ENCODE data around the gene SKA1. TPM values are rescaled to one million over a fixed set of nuclear protein-coding genes. Genes with fewer than 3 reads are reported as not detected.
"Not testable (repeated sequence)": the region's sequence is repeated elsewhere in the genome, so short reads cannot be mapped to it uniquely, and the experiment has no call there.

The SKA1 gene
- total RNA-seq, 2 experiments from 2014 or later, result 44.6 to 45.6 TPM

- POLR2A ChIA-PET, result no interaction called here
- H3K27ac Mint-ChIP-seq, result no peak overlapping the region
- H3K27me3 Mint-ChIP-seq, result peaks cover 29% of the 10 kb centered on the region
- H3K9me3 Mint-ChIP-seq, result peaks cover 7% of the 10 kb centered on the region
- H3K4me1 Mint-ChIP-seq, result no peaks in the 10 kb centered on the region
- CTCF ChIA-PET, result no interaction called here
- DNase-seq, result no peak
- H3K36me3 Mint-ChIP-seq (ENCODE audit: low read depth), result no peaks in the 10 kb centered on the region
- no peak overlapping the region for H3K4me3 Mint-ChIP-seq
Measured at GRCh38 chr18:50422286-50422898, 47.5 kb downstream of the SKA1 start.

DNA sequence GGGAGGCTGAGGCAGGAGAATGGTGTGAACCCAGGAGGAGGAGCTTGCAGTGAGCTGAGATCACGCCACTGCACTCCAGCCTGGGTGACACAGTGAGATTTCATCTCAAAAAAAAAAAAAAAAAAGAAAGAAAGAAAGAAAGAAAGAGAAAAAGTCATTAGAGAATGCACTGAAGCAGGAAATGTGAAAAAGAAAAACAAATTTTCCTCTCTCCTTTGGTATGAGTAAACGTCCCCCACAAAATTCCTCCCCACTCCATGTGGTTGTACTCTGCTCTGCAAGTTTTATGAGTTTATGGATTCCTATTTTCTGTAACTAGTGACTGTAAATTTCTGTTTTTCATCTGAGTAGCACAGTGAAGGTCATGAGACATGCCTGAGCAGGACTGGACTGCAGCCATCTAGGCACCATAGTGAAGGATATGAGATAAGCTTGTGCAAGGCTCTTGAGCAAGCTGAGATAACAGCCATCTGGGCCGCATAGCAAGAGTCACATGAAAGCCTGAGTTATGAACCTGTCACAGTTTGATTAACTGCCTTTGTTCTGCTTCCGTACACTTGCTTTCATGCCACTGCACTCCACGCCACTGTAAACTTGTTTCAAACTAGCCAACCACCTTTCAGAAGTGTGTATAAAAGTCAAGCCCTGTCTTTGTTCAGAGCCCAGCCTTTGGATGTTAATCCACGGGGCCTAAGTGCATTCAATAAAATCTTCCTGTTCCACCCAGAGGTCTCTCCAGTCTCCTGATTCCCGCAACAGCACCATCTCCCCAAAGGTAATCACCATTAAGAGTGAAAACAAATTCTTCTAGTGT lies 50.2 kb downstream of the SKA1 start:
- no peak overlapping the region for H3K27ac Mint-ChIP-seq
- no peaks in the 10 kb centered on the region for H3K36me3 Mint-ChIP-seq (ENCODE audit: low read depth)
- ChIA-PET CTCF (no interaction called here), POLR2A (no interaction called here)
- H3K4me1 Mint-ChIP-seq, result no peaks in the 10 kb centered on the region
- peaks cover 34% of the 10 kb centered on the region for H3K27me3 Mint-ChIP-seq
- no peak overlapping the region for H3K4me3 Mint-ChIP-seq
- no peaks in the 10 kb centered on the region for H3K9me3 Mint-ChIP-seq
- DNase-seq, result no peak

- no peak overlapping the region for H3K27ac Mint-ChIP-seq
- ChIA-PET CTCF (interaction anchor here (0.7 to 2.5 kb wide), 3 partner anchors 71 to 209 kb away, joined by 3 to 9 read pairs (median 3); no protein-coding TSS in a partner anchor), POLR2A (no interaction called here)
- no peaks in the 10 kb centered on the region for H3K36me3 Mint-ChIP-seq (ENCODE audit: low read depth)
- H3K9me3 Mint-ChIP-seq, result no peaks in the 10 kb centered on the region
- peaks cover 36% of the 10 kb centered on the region for H3K27me3 Mint-ChIP-seq
- no peak overlapping the region for H3K4me3 Mint-ChIP-seq
- DNase-seq, result no peak
- H3K4me1 Mint-ChIP-seq, result no peaks in the 10 kb centered on the region
Measured at GRCh38 chr18:50427896-50428295, 53.0 kb downstream of the SKA1 start.

DNA sequence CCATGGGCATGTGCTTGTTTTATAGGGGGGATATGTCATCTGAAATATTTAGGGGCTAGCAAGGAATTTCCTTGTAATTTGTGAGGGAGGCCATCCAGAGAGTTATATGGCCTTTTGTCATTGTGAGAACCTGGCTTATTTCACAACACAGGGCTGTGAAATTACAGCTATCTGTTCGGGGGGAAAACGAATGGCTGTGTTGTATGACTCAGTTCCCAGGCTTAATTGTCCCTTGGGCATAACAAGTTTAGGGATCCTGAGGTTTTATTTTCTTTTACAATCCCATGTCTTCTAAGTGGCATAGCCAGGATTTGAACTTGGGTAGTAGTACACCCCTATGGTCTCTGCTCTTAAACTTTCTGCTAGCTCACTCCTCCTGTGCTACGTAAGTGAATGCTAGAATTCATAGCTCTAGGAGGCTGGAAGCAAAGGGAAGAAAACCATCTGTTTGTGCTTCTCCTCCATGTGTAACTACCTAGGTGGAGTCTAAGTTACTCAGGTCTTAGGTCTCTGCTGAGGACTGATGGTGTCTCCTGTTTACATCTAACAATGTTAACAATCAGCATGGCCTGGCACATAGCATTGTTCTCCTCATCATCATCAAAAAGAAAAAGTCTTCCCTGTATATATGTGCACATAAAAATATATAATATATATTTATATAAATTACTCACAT lies 53.8 kb downstream of the SKA1 start:
- peaks cover 29% of the 10 kb centered on the region for H3K27me3 Mint-ChIP-seq
- no peaks in the 10 kb centered on the region for H3K9me3 Mint-ChIP-seq
- H3K27ac Mint-ChIP-seq, result no peak overlapping the region
- CTCF ChIA-PET, result interaction anchor here (0.5 to 2.5 kb wide), 13 partner anchors 13 to 1476 kb away, joined by 3 to 10 read pairs (median 4); no protein-coding TSS in a partner anchor
- H3K4me1 Mint-ChIP-seq, result no peaks in the 10 kb centered on the region
- H3K4me3 Mint-ChIP-seq, result no peak overlapping the region
- no peak for DNase-seq
- no peaks in the 10 kb centered on the region for H3K36me3 Mint-ChIP-seq (ENCODE audit: low read depth)
- POLR2A ChIA-PET, result no interaction called here

- no peak for DNase-seq
- no peak overlapping the region for H3K4me3 Mint-ChIP-seq
- H3K4me1 Mint-ChIP-seq, result no peaks in the 10 kb centered on the region
- ChIA-PET POLR2A (no interaction called here), CTCF (interaction anchor here (0.5 to 2.5 kb wide), 13 partner anchors 13 to 1476 kb away, joined by 3 to 10 read pairs (median 4); no protein-coding TSS in a partner anchor)
- H3K36me3 Mint-ChIP-seq (ENCODE audit: low read depth), result no peaks in the 10 kb centered on the region
- H3K27ac Mint-ChIP-seq, result no peak overlapping the region
- H3K9me3 Mint-ChIP-seq, result no peaks in the 10 kb centered on the region
- H3K27me3 Mint-ChIP-seq, result peaks cover 28% of the 10 kb centered on the region
Measured at GRCh38 chr18:50429207-50429948, 54.5 kb downstream of the SKA1 start.

- peaks cover 12% of the 10 kb centered on the region for H3K27me3 Mint-ChIP-seq
- H3K4me1 Mint-ChIP-seq, result no peaks in the 10 kb centered on the region
- no peak for DNase-seq
- no peak overlapping the region for H3K4me3 Mint-ChIP-seq
- no peak overlapping the region for H3K27ac Mint-ChIP-seq
- CTCF ChIA-PET, result no interaction called here
- POLR2A ChIA-PET, result no interaction called here
- no peaks in the 10 kb centered on the region for H3K36me3 Mint-ChIP-seq (ENCODE audit: low read depth)
- no peaks in the 10 kb centered on the region for H3K9me3 Mint-ChIP-seq
Measured at GRCh38 chr18:50432915-50433314, 58.1 kb downstream of the SKA1 start.

DNA sequence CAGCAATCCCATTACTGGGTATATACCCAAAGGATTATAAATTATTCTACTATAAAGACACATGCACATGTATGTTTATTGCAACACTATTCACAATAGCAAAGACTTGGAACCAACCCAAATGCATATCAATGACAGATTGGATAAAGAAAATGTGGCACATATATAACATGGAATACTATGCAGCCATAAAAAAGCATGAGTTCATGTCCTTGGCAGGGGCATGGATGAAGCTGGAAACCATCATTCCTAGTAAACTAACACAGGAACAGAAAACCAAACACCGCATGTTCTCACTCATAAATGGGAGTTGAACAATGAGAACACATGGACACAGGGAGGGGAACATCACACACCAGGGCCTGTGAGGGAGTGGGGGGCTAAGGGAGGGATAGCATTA lies 61.9 kb downstream of the SKA1 start:
- H3K27me3 Mint-ChIP-seq; DNase-seq; H3K27ac Mint-ChIP-seq; H3K4me1 Mint-ChIP-seq; H3K9me3 Mint-ChIP-seq; POLR2A ChIA-PET; H3K36me3 Mint-ChIP-seq (ENCODE audit: low read depth); H3K4me3 Mint-ChIP-seq; CTCF ChIA-PET: not testable (repeated sequence)

DNA sequence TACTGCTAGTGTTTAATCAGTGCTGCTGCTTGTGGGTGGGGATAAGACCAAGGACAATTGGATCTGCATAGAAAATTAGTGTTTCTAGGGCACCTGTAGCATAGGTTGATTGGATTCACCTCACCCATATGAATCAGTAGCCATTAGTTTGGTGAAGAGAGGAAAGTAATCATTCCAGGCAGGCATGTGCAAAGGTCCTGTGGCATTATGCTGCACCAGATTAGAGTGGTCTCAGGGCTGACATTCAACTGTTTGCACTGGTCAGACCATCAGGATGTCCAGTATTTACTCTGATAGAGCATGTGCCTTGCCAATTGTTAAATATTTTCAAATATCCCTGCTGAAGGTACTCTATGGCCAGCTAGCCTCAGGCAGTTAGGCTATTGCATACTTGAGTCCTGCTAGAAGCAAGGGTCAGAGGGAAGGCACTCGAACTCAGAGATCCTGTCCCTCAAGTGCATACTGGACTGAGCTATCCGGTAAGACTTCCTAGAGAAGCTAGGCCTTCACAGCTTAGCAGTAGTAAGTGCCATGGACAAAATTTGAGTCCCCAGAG lies 64.7 kb downstream of the SKA1 start:
- Mint-ChIP-seq H3K27me3 (peaks cover 2% of the 10 kb centered on the region), H3K36me3 (ENCODE audit: low read depth) (no peaks in the 10 kb centered on the region), H3K27ac (no peak overlapping the region), H3K4me1 (no peaks in the 10 kb centered on the region), H3K4me3 (no peak overlapping the region), H3K9me3 (no peaks in the 10 kb centered on the region)
- ChIA-PET POLR2A (no interaction called here), CTCF (no interaction called here)
- DNase-seq, result no peak

DNA sequence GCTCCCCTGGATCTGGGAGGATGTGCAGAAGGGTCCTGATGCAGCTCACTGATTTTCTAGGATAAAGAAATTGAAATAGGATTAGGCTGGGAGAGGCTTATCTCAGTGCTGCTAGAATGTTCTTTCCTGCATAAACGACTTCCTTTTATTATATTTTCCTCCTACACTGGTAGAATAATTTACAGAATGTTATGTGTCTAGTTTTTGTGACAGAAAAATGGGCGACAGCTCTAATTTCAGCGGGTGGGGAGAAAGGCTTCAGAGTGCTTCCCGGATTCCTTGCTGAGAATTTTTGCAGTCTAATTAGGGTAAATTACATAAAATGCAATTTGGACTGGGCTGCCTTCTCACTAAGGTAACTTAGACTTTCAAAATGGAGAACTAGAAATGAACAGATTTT lies 66.2 kb downstream of the SKA1 start:
- ChIA-PET POLR2A (no interaction called here), CTCF (no interaction called here)
- no peak for DNase-seq
- H3K4me1 Mint-ChIP-seq, result no peaks in the 10 kb centered on the region
- peaks cover 2% of the 10 kb centered on the region for H3K27me3 Mint-ChIP-seq
- H3K9me3 Mint-ChIP-seq, result peaks cover 3% of the 10 kb centered on the region
- no peak overlapping the region for H3K27ac Mint-ChIP-seq
- H3K36me3 Mint-ChIP-seq (ENCODE audit: low read depth), result no peaks in the 10 kb centered on the region
- H3K4me3 Mint-ChIP-seq, result no peak overlapping the region

GRCh38 chr18:50441501-50441900 lies 66.7 kb downstream of the SKA1 start:
- H3K9me3 Mint-ChIP-seq, result peaks cover 3% of the 10 kb centered on the region
- H3K27ac Mint-ChIP-seq, result no peak overlapping the region
- H3K27me3 Mint-ChIP-seq, result peaks cover 4% of the 10 kb centered on the region
- no peaks in the 10 kb centered on the region for H3K4me1 Mint-ChIP-seq
- POLR2A ChIA-PET, result no interaction called here
- H3K4me3 Mint-ChIP-seq, result no peak overlapping the region
- no peaks in the 10 kb centered on the region for H3K36me3 Mint-ChIP-seq (ENCODE audit: low read depth)
- CTCF ChIA-PET, result interaction anchor here (1.5 kb wide), 1 partner anchor 12 kb away, joined by 5 read pairs; no protein-coding TSS in a partner anchor
- DNase-seq, result no peak

Measured in activated CD4-positive, alpha-beta memory T cell treated with anti-CD3 and anti-CD28 coated beads, Interleukin-2, amount 10 ng/mL, durations not matched to agents 7 days and 5 days (primary cell).